ENCODE data around the gene MICALL2.
A peak's percentile ranks its signal among the peaks of the same experiment; 100 is the strongest.

The MICALL2 gene

DNA sequence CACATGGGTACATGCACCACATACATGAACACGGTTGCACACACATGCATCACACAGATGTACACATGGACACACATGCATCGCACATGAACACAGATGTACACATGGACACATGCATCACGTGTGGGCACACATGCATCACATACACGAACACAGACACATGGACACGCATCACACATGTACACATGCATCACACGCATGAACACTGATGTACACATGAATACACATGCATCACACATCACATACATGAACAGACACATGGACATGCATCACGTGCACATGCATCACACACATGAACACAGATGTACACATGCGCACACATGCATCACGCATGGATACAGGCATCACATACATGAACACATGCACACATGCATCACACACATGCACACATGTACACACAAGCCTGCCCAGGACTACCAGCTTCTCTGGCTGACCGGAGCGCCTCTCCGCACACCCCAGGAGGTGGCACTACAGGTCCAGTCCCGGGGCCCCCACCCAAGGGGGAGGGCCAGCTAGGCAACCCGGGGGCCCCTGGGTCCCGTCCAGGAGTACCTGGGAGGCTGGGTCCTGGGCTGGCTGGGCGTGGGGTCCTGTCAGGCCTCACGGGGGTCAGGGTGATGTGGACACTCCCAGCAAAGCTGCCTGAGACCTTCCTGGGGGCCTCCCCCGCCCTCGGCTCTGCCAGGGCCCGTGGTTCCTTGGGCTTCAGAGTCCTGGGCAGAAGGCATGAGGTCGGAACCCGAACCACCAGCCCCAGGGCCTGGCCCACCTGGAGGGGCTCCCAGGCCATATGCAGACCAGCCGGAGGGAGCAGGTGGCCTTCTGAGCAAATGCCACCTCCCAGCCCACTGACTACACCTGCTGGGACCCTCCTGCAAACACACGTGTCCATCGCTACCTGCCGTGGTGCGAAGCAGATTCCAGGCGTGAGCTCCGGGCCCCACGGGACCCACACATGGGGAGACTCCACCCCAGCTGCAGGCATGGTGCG is 19.6 kb downstream of the MICALL2 start:
- H3K9me3 Mint-ChIP-seq, result no peaks in the 10 kb centered on the region
- no peak overlapping the region for H3K27ac Mint-ChIP-seq (ENCODE audit: low read depth)
- no peak for ATAC-seq (replicated peaks; ENCODE audit: extremely low read depth, poor library complexity, severe bottlenecking)
- DNase-seq (ENCODE audit: low spot score in 2 of 2), result no peak
- no peak overlapping the region for H3K4me3 Mint-ChIP-seq
- H3K4me1 Mint-ChIP-seq, result no peaks in the 10 kb centered on the region
- H3K27me3 Mint-ChIP-seq, result no peaks in the 10 kb centered on the region
- H3K36me3 Mint-ChIP-seq (ENCODE audit: insufficient read depth), result no peaks in the 10 kb centered on the region

DNA sequence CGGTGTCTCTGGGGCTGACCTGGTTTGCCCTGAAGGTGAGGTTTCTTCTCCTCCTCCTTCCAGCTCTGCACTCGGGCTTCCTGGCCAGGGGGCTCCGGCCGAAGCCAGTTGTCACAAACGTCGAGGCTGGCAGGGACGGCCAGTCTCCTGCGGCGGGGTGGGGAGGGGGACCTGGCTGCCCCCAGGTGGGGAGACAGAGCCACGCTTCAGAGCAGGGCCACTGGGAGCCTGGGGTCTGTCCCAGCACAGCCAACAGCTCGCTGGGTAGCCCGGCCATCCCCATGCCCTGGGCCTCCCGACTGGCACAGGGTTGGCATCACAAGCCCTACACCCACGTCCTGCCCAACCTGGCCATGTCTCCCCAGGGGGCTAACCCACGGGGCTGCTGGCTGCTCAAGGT is 20.4 kb downstream of the MICALL2 start:
- DNase-seq (ENCODE audit: low spot score in 2 of 2), result no peak
- Mint-ChIP-seq H3K27ac (ENCODE audit: low read depth) (no peak overlapping the region), H3K9me3 (no peaks in the 10 kb centered on the region), H3K4me3 (no peak overlapping the region), H3K4me1 (no peaks in the 10 kb centered on the region), H3K36me3 (ENCODE audit: insufficient read depth) (no peaks in the 10 kb centered on the region), H3K27me3 (no peaks in the 10 kb centered on the region)
- no peak for ATAC-seq (replicated peaks; ENCODE audit: extremely low read depth, poor library complexity, severe bottlenecking)

DNA sequence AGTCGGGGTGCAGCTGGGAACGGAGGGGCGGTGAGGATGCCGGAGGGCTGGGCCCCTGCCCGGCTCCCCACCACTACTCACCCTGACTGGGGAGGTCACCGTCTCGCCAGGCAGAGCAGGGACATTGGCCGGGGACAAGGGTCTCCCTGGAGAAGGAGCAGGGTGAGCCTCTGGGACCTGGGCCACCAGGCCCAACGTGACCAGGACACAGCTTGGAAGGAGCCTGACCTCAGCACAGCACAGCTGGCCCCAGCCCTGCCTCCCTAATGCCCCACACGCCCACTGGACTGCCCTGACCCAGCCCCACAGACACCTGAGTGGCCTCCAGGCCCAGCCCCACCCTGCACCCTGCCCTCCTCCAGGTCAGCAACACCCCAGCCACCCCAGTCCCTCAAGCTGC is 21.1 kb downstream of the MICALL2 start:
- DNase-seq (ENCODE audit: low spot score in 2 of 2) (no peak), ATAC-seq (replicated peaks; ENCODE audit: extremely low read depth, poor library complexity, severe bottlenecking) (no peak)
- Mint-ChIP-seq H3K9me3 (no peaks in the 10 kb centered on the region), H3K27me3 (peaks cover under 1% of the 10 kb centered on the region), H3K36me3 (ENCODE audit: insufficient read depth) (no peaks in the 10 kb centered on the region), H3K27ac (ENCODE audit: low read depth) (no peak overlapping the region), H3K4me1 (no peaks in the 10 kb centered on the region), H3K4me3 (no peak overlapping the region)

DNA sequence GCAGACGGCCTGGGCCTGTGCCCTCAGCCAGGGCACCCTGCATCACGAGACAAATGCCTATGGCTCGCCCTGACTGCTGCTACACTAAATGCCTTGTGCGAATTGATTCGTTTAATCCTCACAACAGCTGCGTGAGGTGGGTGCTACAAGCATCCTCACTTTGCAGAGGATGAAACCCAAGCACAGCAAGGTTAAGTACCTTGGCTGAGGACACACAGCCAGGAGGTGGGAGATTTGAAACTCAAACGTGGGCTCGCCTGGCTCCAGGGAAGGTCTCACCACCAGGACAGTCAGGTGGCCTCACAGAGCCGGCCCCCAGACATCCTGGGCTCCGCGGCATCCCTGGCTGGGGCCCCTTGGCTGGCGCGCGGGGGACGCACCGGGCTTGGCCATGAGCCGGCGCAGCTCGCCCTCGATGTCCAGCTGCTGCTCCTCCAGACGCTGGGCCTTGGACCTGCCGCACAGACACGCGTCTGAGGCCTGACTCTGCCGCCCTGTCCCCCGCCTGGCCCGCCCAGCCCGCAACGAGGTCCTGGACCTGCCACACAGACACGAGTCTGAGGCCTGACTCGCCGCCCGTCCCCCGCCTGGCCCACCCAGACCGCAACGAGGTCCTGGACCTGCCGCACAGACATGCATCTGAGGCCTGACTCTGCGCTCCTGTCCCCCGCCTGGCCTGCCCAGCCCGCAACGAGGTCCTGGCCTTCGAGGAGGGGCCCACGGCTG is 22.0 kb downstream of the MICALL2 start:
- no peak for DNase-seq (ENCODE audit: low spot score in 2 of 2)
- no peak overlapping the region for H3K27ac Mint-ChIP-seq (ENCODE audit: low read depth)
- peaks cover 9% of the 10 kb centered on the region for H3K27me3 Mint-ChIP-seq
- H3K9me3 Mint-ChIP-seq, result no peaks in the 10 kb centered on the region
- H3K4me3 Mint-ChIP-seq, result no peak overlapping the region
- no peak for ATAC-seq (replicated peaks; ENCODE audit: extremely low read depth, poor library complexity, severe bottlenecking)
- peaks cover 1% of the 10 kb centered on the region for H3K36me3 Mint-ChIP-seq (ENCODE audit: insufficient read depth)
- H3K4me1 Mint-ChIP-seq, result peaks cover 4% of the 10 kb centered on the region

DNA sequence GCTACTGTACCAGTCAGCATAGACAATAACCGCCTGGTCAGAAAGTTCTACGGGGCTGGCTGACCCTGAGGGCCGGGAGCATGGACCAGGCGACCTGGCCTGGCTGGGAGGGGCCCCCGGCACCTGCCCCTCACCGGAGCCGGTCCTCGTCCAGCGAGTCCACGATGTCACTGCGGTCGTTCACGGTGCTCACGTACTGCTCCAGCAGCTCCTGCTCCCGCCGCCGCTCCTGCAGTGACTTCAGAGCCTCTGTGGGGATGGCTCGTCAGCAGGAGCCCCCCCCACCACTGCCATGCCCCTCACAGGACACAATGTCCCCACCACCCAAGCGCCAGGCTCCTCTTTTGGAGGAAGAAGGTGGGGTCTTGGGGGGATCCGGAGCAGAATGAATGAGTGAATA is 22.7 kb downstream of the MICALL2 start:
- ATAC-seq (replicated peaks; ENCODE audit: extremely low read depth, poor library complexity, severe bottlenecking), result no peak
- peaks cover 13% of the 10 kb centered on the region for H3K27me3 Mint-ChIP-seq

DNA sequence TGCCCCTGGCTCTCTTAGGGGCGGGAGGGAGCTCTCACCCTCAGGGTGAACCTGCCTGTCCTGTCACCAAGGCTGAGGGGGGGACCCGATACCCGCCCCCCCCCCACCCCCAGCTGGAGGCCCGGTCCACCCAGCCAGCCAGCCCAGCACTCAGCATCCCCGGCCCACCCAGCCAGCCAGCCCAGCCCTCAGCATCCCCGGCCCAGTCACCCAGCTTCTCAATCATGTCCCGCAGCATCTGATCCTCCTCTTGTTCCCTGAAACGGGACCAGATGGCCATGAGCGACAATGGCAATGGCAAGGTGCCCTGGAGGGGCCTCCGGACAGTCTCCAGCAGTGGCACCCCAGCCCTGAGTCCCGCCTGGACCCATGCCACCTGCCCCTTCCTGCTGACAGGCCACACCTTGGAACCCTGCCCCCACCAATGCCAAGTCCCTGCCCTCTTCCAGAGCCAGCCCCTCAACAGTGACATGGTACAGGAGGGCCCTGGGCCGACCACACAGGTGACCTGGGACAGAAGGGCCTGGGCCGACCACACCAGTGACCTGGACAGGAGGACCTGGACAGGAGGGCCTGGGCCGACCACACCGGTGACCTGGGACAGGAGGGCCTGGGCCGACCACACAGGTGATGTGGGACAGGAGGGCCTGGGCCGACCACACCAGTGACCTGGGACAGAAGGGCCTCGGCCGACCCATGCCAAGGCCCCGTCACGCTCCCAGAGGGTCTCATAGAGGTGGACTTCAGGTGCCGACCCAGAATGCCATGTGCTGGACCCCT is 24.2 kb downstream of the MICALL2 start:
- Mint-ChIP-seq H3K4me3 (no peak overlapping the region), H3K27ac (ENCODE audit: low read depth) (no peak overlapping the region), H3K36me3 (ENCODE audit: insufficient read depth) (peaks cover 4% of the 10 kb centered on the region), H3K9me3 (no peaks in the 10 kb centered on the region), H3K27me3 (peaks cover 13% of the 10 kb centered on the region), H3K4me1 (peaks cover 7% of the 10 kb centered on the region)
- ATAC-seq (replicated peaks; ENCODE audit: extremely low read depth, poor library complexity, severe bottlenecking), result no peak
- no peak for DNase-seq (ENCODE audit: low spot score in 2 of 2)

More for the DNA sequence above, 22.7 kb downstream of the MICALL2 start:
- H3K27ac Mint-ChIP-seq (ENCODE audit: low read depth), result no peak overlapping the region
- no peak for DNase-seq (ENCODE audit: low spot score in 2 of 2)
- H3K4me1 Mint-ChIP-seq, result peaks cover 7% of the 10 kb centered on the region
- H3K9me3 Mint-ChIP-seq, result no peaks in the 10 kb centered on the region
- no peak overlapping the region for H3K4me3 Mint-ChIP-seq
- peaks cover 2% of the 10 kb centered on the region for H3K36me3 Mint-ChIP-seq (ENCODE audit: insufficient read depth)

DNA sequence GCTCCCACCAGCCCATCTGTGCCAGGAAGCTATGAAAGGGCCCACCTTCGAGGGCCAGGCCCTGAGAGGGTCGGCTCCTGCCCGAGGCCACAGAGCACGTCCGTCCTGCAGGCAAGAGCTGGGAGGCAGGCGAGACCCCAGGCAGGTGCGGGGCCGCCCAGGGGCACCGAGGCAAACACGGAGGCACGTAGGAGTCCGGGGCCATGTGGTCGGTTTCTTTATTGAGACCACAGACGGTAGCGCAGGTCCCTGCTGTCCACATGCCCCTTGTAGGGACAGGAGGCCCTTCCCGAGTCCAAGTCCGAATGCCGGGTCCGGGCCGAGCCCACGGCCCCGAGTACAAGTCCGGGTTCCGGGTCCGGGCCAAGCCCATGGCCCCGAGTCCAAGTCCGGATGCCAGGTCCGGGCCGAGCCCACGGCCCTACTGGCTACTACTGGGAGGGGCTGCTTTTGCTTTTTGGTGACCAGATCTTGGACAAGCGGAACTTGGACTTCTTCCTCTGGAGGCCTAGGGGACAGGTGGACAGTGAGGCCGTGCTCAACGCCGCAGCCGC is 25.0 kb downstream of the MICALL2 start:
- Mint-ChIP-seq H3K4me1 (peaks cover 7% of the 10 kb centered on the region), H3K27ac (ENCODE audit: low read depth) (no peak overlapping the region), H3K4me3 (no peak overlapping the region), H3K9me3 (no peaks in the 10 kb centered on the region), H3K36me3 (ENCODE audit: insufficient read depth) (peaks cover 4% of the 10 kb centered on the region), H3K27me3 (peaks cover 13% of the 10 kb centered on the region)
- ATAC-seq (replicated peaks; ENCODE audit: extremely low read depth, poor library complexity, severe bottlenecking), result no peak
- DNase-seq (ENCODE audit: low spot score in 2 of 2), result no peak

DNA sequence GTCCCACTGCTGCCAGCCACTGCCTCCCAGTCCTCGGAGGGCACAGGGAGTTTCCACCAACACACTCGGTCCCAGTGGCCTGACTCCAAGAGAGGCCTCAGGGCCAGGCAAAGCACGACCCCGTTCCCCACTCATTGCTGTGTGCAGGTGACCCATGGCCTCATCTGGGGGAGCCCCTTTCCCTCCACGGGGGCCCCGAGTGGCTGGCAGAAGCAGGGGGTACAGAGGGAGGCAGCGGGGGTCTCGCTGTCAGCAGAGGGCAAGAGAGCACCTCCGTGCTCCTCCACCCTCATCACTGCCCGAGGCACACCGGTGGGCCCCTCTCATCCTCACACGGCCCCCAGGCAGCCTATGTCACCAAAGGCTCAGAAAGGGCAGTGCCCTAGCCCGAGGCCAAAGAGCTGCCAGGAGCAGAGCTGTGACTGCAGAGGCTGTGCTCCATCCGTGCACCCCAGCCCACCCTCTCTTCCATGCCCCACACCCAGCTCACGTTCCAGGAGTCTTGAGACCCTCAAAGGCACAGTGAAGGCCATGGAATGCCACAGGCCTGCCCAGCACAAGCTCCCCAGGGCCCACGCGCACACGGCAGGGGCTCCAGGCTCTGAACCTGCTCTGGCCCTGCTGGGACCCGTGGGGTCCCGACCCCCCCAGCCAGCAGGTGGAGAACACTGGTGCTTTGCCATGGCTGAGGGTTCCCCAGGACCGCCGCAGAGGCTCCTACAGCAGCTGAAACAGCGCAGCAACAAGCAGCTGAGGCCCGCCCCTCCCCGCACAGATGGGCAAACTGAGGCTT is 25.9 kb downstream of the MICALL2 start:
- H3K27me3 Mint-ChIP-seq, result peaks cover 13% of the 10 kb centered on the region
- H3K36me3 Mint-ChIP-seq (ENCODE audit: insufficient read depth), result peaks cover 4% of the 10 kb centered on the region
- H3K4me1 Mint-ChIP-seq, result peaks cover 7% of the 10 kb centered on the region

DNA sequence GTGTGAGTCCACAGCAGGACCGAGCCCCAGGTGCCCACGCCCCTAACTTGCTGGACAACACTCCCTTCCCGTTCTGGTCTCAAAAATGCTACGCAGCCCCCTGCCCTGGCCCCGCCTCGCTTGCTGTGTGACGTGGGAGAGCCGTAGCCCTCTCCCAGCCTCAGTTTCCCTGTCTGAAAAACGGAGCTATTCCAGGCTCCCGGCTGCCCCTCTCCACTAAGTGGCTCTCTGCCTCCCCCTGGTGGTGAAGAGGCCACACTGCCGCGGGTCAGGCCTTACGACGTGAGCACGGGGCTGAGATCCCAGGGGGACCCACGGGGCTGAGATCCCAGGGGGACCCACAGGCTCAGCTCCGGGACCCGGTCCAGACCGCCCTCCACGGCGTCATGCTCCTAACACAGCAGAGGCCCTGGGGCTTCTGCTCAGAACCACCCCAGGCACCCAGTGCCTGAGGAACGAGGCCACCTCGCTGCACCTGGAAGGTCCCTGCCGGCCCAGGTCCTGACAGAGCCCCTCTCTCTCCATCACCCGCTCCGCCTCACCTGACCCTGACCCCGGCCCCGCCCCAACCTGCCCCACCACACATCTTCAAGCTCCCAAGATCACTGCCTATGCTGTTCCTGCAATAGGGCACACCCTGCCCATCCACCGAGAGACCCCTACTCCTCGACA is 26.7 kb downstream of the MICALL2 start:
- H3K27ac Mint-ChIP-seq (ENCODE audit: low read depth), result peak overlapping the region; percentile 70
- no peaks in the 10 kb centered on the region for H3K9me3 Mint-ChIP-seq
- peaks cover 4% of the 10 kb centered on the region for H3K36me3 Mint-ChIP-seq (ENCODE audit: insufficient read depth)
- H3K27me3 Mint-ChIP-seq, result peaks cover 13% of the 10 kb centered on the region
- peak; percentile 43 for ATAC-seq (replicated peaks; ENCODE audit: extremely low read depth, poor library complexity, severe bottlenecking)
- H3K4me1 Mint-ChIP-seq, result peaks cover 7% of the 10 kb centered on the region
- H3K4me3 Mint-ChIP-seq, result no peak overlapping the region
- peak; percentile 66 to 83 for DNase-seq (ENCODE audit: low spot score in 2 of 2)

More for the DNA sequence above, 25.9 kb downstream of the MICALL2 start:
- Mint-ChIP-seq H3K4me3 (no peak overlapping the region), H3K27ac (ENCODE audit: low read depth) (no peak overlapping the region), H3K9me3 (no peaks in the 10 kb centered on the region)
- ATAC-seq (replicated peaks; ENCODE audit: extremely low read depth, poor library complexity, severe bottlenecking) (no peak), DNase-seq (ENCODE audit: low spot score in 2 of 2) (no peak)

DNA sequence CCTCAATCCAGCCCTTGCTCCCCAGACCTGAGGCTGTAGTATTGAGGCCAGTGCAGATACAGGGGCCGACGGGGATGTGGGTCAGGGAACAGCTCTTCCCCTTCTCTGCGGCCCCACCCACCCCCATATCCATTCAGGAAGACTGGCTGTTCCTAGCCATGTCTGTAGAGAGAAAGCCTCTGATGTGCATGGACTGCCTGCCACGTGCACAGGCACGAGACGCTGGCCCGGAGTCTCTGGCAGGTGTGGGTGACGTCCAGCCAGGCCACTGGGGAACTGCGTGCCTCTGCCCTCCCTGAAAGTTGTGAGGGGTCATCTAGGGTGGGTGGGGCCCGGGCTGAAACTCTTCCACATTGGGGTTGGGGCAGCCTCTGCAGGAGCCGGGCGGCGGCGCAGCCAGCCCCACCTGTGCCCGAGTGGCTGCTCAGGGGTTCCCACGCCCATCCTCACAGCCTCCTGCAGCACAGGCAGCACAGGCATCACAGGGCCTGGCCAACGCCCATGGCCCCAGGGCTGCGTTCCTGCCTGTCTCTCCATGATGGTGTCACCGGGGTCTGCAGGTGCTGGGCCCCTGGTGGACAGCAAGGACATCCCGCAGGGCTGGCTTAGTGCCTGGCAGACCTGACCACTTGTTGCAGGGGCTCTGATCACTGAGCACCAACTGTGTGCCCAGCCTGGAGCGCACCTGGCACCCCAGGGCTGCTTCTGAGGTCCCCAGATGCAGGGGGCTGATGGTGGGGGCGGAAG is 27.5 kb downstream of the MICALL2 start:
- H3K27me3 Mint-ChIP-seq, result peaks cover 13% of the 10 kb centered on the region
- DNase-seq (ENCODE audit: low spot score in 2 of 2), result no peak
- H3K9me3 Mint-ChIP-seq, result no peaks in the 10 kb centered on the region
- H3K27ac Mint-ChIP-seq (ENCODE audit: low read depth), result peak overlapping the region; percentile 70
- ATAC-seq (replicated peaks; ENCODE audit: extremely low read depth, poor library complexity, severe bottlenecking), result no peak
- H3K36me3 Mint-ChIP-seq (ENCODE audit: insufficient read depth), result peaks cover 4% of the 10 kb centered on the region
- H3K4me3 Mint-ChIP-seq, result no peak overlapping the region
- peaks cover 7% of the 10 kb centered on the region for H3K4me1 Mint-ChIP-seq

DNA sequence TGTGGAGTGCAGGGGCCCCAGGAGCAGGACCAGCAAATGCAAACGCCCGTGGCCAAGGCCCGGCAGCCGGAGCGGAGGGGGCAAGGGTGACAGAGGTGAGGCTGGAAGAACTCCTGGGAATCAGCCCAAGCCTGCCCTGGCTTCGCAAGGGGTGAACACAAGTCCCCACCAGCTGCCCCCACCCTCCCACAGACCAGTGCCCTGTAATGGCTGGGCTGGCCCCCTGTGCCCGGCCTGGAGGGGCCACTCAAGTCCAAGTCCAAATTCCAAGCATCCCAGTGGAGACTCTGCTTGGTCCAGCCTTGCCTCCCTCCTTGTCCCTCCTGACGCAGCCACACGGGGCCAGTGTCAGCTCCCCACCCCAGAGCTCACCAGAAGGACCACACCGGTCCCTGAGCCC is 28.0 kb downstream of the MICALL2 start:
- DNase-seq (ENCODE audit: low spot score in 2 of 2), result no peak
- no peak overlapping the region for H3K27ac Mint-ChIP-seq (ENCODE audit: low read depth)
- peaks cover 13% of the 10 kb centered on the region for H3K27me3 Mint-ChIP-seq
- peaks cover 7% of the 10 kb centered on the region for H3K4me1 Mint-ChIP-seq
- peaks cover 4% of the 10 kb centered on the region for H3K36me3 Mint-ChIP-seq (ENCODE audit: insufficient read depth)
- H3K4me3 Mint-ChIP-seq, result no peak overlapping the region
- H3K9me3 Mint-ChIP-seq, result no peaks in the 10 kb centered on the region
- no peak for ATAC-seq (replicated peaks; ENCODE audit: extremely low read depth, poor library complexity, severe bottlenecking)

Data from central memory CD8-positive, alpha-beta T cell (primary cell).